ENCODE measurements around the gene MRPS17.

DNA sequence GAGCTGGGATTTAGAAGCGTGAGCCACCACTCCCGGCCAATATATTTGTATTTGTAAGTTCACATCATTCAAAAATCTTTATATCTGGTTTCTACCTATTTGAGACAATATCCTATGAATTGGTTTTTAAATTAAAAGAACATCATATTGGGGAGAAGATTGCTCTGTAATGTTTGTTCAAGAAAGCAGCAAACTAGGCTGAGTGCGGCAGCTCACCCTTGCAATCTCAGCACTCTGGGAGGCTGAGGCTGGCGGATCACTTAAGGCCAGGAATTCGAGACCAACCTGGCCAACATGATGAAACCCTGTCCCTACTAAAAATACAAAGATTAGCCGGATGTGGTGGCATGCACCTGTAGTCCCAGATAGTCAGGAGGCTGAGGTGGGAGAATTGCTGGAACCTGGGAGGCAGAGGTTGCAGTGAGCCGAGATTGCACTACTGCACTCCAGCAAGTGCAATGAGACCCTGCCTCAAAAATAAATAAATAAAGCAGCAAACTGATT, 22.1 kb downstream of the MRPS17 start:
- TF ChIP-seq, protein P1, sequence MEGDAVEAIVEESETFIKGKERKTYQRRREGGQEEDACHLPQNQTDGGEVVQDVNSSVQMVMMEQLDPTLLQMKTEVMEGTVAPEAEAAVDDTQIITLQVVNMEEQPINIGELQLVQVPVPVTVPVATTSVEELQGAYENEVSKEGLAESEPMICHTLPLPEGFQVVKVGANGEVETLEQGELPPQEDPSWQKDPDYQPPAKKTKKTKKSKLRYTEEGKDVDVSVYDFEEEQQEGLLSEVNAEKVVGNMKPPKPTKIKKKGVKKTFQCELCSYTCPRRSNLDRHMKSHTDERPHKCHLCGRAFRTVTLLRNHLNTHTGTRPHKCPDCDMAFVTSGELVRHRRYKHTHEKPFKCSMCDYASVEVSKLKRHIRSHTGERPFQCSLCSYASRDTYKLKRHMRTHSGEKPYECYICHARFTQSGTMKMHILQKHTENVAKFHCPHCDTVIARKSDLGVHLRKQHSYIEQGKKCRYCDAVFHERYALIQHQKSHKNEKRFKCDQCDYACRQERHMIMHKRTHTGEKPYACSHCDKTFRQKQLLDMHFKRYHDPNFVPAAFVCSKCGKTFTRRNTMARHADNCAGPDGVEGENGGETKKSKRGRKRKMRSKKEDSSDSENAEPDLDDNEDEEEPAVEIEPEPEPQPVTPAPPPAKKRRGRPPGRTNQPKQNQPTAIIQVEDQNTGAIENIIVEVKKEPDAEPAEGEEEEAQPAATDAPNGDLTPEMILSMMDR (conservative IDR thresholded peaks at IDR 0.05 in 1 of 2, IDR thresholded peaks at IDR 0.05 in 1 of 2; ENCODE audit: low read depth in 1 of 2, low read length in 2 of 2) = no peak
- no peak for TF ChIP-seq EZH2 (IDR thresholded peaks at IDR 0.05; ENCODE audit: low read length, missing control alignments)

All from fibroblast of lung (primary cell).